Measurements from ENCODE around the gene ZMIZ1.

Gene ZMIZ1

GRCh38 chr10:79220307-79220706, 151.5 kb downstream of the ZMIZ1 start:
- DNase-seq = no peak

DNA sequence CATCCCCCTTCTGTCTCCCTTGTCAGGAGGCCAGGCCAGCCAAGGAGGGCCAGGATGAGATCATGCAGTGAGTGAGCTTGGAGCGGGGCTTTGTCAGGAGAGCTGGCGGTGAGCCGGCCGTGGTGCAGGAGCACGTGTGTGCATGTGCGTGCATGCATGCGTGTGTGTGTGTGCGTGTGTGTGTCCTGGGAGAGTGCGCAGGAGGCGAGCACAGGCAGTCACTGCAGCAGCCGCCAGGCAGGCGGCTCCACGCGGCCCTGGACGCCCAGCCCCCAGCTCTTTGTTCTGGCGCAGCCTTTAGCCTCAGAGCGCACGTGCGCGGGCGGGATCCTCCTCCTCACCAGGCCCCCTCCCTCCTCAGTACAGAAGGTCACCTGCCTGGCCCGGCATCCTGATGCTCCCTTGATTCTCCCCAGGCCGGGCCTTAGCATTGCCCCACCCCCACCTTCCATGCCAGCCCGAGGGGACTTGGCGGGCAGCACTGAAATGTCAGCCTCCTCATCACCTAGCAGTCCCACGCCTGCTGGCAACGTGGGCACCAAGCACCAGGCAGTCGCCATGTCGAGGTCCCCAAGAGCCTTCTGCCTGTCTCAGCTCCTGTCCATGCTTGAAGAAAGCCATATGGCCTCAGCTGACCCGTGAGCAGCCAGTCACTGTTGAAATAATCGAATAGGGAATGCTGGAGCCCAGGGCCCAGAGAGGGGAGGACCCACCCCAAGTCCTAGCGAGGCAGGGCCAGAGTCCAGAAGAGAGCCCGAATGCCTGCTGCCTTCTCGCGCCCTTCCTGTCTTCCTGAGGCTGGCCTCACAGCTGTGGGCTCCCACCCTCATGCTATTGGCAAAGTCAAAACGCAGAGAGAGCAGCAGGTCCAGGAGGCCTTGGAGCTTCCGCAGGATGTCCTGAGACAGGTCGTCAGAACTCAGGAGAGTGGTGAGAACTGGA, 152.6 kb downstream of the ZMIZ1 start:
- no peak for DNase-seq

- DNase-seq = no peak
Observed at GRCh38 chr10:79222186-79222585, 153.4 kb downstream of the ZMIZ1 start.

DNA sequence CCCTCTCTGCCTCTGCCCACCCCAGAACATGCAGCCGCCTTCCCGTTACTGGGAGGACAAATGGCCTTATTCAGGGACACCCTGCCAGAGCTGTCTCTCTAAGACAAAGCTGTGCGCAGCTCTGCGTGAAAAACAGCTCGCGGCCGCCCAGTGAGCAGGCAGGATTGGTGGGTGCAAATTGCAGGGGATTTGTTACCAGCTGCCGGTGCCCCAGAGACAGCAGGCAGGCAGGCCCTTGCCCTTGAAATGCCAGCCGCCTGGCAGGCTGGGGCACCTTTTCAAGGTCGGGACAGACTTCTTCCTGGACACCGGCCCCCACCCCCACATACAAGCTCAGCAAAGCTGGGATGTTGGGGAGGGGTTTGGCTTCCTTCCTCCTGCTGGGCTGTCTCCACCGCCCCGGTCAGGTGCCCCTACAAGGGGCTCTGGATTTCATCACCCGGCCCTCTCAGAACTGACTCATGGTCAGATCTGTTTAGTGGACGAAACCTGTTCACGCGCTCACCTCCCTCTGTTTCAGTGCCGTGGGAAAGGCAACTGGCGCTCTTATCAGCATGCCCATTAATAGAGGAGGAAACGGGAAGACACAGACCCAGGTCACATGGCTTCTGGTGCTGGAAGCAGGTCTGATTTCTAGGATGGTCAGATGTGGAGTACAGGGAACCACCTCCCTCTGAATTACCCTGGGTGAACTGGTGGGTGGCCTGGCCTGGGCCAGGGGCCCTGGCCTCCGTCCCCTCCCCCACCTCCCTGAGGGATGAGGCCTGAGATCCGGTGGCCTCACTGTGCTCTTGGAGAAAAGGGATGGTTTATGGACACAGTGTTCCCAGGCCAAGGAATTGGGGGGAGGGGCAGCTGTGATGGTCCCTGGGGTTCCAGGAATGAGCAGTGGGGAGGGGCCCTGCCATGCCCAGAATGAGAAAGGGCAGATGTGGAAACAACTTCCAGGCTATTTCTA, 154.6 kb downstream of the ZMIZ1 start:
- no peak for DNase-seq

DNA sequence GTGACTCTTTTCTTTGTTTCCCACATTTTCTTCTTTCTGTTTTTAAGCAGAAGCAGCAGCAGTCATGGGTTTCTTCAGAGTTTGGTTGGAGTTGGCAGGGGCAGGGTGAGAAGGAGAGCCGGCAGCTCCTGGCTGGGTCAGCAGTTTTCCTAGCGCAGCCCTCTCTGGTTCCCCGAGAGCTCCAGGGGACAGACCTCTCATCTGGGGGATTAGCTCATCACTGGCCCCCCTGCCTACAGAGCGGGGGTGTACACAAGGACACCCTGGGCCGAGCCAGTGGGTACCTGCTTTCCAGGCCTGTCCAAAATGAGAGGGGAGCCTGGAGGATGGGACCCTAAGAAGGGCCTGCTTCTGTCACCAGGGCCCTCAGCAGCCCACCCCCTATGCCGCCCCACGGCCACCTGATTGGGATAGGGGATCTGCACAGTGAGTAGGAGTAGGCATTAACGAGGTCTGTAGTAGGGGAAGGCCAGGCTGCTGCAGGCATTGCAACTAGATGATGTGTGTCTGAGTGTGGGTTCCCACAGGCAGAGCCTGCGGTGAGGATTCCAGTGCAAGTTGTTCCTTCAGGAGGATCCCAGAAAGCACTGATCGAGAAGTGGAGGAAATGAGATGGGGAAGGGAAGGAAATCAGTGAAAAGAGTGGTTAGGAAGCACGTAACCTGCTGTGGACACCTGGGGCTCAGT, 155.6 kb downstream of the ZMIZ1 start:
- DNase-seq = no peak

DNA sequence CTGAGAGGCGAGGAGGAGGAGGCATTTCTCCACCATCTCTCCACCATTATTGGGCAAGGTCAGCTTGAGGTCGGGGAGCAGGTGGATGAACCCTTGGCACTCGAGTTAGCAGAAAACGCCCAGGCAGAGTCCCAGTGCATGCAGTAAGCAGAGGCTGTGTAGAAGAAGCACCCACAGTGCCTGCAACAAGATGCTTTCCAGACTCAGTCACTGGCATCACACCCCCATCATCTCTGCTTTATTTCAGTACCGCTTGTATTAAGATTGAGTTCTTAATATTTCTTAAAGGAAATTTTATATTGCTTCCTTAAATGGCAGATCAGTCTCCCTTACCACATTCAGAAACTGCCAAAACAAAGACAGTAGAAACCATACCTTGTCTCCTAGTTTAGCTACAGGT, 156.2 kb downstream of the ZMIZ1 start:
- no peak for DNase-seq

DNA sequence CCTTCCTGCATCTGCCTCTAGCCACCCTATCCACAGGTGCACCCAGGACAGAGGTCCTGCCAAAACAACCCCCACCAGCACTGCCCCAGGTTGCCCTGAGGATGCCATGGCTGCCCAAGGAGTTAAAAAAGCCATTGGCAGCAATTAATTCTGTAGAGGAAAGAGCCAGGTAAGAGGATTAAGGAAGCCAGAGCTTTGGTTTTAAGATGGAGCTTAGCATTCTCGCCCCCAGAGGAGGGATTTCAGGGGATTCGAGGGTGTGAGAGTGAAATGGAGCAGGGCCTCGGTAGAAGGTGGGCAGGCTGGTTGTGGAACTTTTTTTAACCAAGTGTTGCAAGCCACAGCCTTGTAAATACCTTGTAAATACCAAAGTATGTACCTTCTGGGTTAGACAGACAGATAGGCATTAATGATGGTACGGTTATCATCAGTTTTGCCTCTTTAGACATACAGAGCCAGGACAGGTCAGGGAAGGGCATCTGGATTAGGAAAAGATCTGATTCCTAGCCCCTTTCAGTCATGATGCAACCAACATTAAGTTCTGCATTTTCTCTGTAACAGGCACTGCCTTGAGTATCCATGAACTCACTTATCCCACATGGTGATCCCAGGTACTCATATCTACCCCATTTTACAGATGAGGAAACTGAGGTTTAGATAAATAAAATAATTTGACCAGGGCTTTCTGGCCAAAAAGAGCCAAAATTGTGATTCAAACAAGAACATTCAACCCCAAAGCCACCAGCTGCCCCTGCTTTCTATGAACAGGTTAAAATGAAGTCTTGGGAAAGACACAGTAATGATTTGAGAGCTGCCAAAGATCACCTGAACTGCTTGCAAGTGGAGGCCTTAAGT, 157.9 kb downstream of the ZMIZ1 start:
- DNase-seq = no peak

DNA sequence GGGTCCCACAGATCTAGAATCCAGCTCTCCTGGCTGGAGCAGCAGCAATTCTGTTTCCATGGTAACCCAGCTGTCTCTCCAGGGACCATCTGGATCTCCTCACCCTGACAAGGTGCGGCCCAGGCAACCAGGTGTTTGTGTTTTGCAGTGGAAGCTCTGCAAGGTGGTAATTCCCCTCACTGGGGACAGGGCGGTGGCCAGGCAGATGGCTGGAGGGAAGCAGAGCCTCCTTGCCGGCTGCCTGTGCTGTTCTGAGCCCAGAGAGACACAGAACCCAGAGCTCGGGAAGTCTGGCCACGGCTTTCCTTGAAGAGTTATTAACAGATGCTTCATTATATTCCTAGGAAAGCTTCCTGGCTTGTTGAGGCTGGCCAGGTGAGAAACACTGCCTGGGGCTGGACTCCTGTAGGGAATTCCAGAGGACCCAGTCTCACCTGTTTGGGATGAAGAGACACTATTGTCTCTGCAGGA, 160.3 kb downstream of the ZMIZ1 start:
- DNase-seq = no peak

- DNase-seq = no peak
Observed at GRCh38 chr10:79229830-79230327, 161.1 kb downstream of the ZMIZ1 start.

- no peak for DNase-seq
Observed at GRCh38 chr10:79230328-79230830, 161.6 kb downstream of the ZMIZ1 start.

GRCh38 chr10:79230850-79231249, 162.1 kb downstream of the ZMIZ1 start:
- no peak for DNase-seq

- DNase-seq = no peak
Observed at GRCh38 chr10:79231908-79232307, 163.1 kb downstream of the ZMIZ1 start.

GRCh38 chr10:79232864-79233263, 164.1 kb downstream of the ZMIZ1 start:
- no peak for DNase-seq

GRCh38 chr10:79234391-79235315, 165.9 kb downstream of the ZMIZ1 start:
- DNase-seq = no peak

GRCh38 chr10:79235765-79236432, 167.1 kb downstream of the ZMIZ1 start:
- DNase-seq = no peak

DNA sequence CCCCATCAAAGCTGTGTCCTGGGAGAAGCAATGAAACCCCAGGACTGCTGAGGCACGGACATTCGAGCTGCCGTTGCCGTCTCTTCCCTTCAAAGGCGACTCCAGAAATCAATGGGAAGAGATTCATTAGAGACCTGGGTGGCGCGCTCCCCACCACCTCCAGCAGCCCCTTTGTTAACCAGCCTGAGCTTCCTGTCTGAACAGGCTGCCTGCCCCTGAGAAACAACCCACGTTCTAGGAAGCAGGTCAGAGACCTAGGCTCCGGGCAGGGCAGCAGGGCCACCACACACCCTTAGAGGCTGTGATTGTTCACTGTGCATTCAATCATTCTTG, 167.6 kb downstream of the ZMIZ1 start:
- no peak for DNase-seq

- no peak for DNase-seq
Observed at GRCh38 chr10:79237454-79238157, 168.8 kb downstream of the ZMIZ1 start.

DNA sequence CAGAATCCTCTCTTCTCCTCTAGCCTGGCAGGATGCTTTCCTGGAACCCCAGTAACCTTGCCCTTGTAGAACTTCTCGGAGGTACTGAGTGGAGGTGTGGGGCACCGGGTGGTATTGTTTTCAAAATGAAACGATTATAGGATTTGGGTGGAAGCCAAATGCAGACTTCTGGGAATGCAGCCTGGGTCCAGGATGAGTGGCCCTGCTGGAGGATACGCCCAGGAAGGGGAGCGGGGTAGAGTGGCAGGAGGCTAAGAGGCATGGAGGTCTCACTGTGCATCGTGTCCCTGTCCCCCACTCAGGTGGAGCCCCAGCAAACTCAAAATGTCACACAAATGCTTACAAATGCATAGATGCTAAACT, 169.4 kb downstream of the ZMIZ1 start:
- DNase-seq = no peak

DNA sequence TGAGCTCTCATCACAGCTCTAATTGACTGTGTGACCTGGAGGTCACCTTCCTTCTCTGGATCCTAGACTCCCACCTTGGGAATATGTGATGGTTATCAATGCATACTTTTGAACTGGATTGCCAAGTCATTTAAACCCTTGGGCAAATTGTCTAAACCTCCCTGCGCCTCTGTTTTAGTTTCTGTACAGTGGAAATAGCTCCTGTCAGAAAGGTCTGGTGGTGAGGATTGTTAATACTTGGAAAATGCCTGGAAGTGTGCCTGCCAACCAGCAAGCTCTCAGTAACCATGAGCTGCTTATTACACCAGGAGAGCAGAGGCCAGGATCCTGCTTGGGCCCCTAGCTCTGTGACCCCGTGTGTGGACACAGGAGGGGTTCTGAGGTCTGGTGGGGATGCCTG, 169.8 kb downstream of the ZMIZ1 start:
- no peak for DNase-seq
